Muscle of leg (tissue), 11 donors: ENCODE data around the gene TRIO. TPM values are rescaled to one million over a fixed set of nuclear protein-coding genes. Genes with fewer than 3 reads are reported as not detected.
"Not testable (repeated sequence)": the region's sequence is repeated elsewhere in the genome, so short reads cannot be mapped to it uniquely, and the experiment has no call there.

Source experiments
- DNase-seq: peaks from one replicate; pipeline ENCODE4 v3.0.0; 2013
- H3K27ac ChIP-seq: one replicate; pipeline ENCODE4 v1.5.1; 2013; ENCODE audit warnings: mild to moderate bottlenecking, low read length, control low read depth
- H3K27me3 ChIP-seq: one replicate; pipeline ENCODE4 v1.6.1; 2013; ENCODE audit warnings: low read length; ENCODE audit not compliant: control insufficient read depth, insufficient read depth
- H3K36me3 ChIP-seq: one replicate; pipeline ENCODE4 v1.6.1; 2013; ENCODE audit warnings: low read length; ENCODE audit not compliant: control insufficient read depth, insufficient read depth
- H3K4me1 ChIP-seq: one replicate; pipeline ENCODE4 v1.6.1; 2013; ENCODE audit warnings: low read length; ENCODE audit not compliant: control insufficient read depth, insufficient read depth
- H3K4me3 ChIP-seq: one replicate; pipeline ENCODE4 v1.5.1; 2013; ENCODE audit warnings: low read length, control low read depth
- H3K9me3 ChIP-seq: replicated peaks from 2 replicates; pipeline ENCODE4 v1.6.1; 2013; ENCODE audit warnings: low read depth, low read length; ENCODE audit not compliant: control insufficient read depth
- WGBS: methylation state at CpG from one replicate; pipeline ENCODE4 v1.1.5; 2013; ENCODE audit warnings: missing lambda C conversion rate; ENCODE audit not compliant: insufficient coverage; 5-methylcytosine and 5-hydroxymethylcytosine counted together
- polyA plus RNA-seq, 8 donors: library from polyadenylated mRNA; unstranded; fragments of 120-200 nt; gene quantifications; one replicate each; pipeline versions ENCODE4 v1.2.1 to v1.2.3, GENCODE V29; 2013; ENCODE audit warnings: inconsistent platforms in 1 of 8, low replicate concordance in 1 of 8; ENCODE audit not compliant: insufficient read length in 8 of 8, insufficient read depth in 1 of 8
- total RNA-seq: library from RNA; stranded (reverse); fragments of 120-200 nt; gene quantifications from one replicate; pipeline ENCODE4 v1.2.4, GENCODE V29; 2013

TRIO gene
- total and polyA plus RNA-seq, 9 donors = 124 to 219 (median 168) TPM

- Histone ChIP-seq H3K9me3 (no peaks in the 10 kb centered on the region), H3K27me3 (no peaks in the 10 kb centered on the region), H3K36me3 (peaks cover 13% of the 10 kb centered on the region), H3K27ac (no peak overlapping the region), H3K4me3 (no peak overlapping the region), H3K4me1 (peaks cover 26% of the 10 kb centered on the region)
- WGBS = 88% methylated on average over 1 of the region's 2 CpGs
- no peak for DNase-seq
These were observed 292.3 kb downstream of the TRIO start for GRCh38 chr5:14435481-14435880.

- H3K36me3 ChIP-seq = peaks cover 13% of the 10 kb centered on the region
- 69% methylated on average over 4 of the region's 5 CpGs for WGBS
- DNase-seq, H3K9me3 ChIP-seq, H3K27ac ChIP-seq, H3K27me3 ChIP-seq, H3K4me3 ChIP-seq: not testable (repeated sequence)
- H3K4me1 ChIP-seq = peaks cover 26% of the 10 kb centered on the region
These were observed 293.0 kb downstream of the TRIO start for GRCh38 chr5:14436122-14436521.

- Histone ChIP-seq H3K4me3 (no peak overlapping the region), H3K4me1 (peaks cover 21% of the 10 kb centered on the region), H3K9me3 (no peaks in the 10 kb centered on the region), H3K36me3 (peaks cover 13% of the 10 kb centered on the region), H3K27ac (no peak overlapping the region), H3K27me3 (no peaks in the 10 kb centered on the region)
- DNase-seq = no peak
- WGBS = no CpG with 5 or more reads among the region's 5 CpGs
These were observed 293.8 kb downstream of the TRIO start for GRCh38 chr5:14436801-14437542.

- 74% methylated on average over 6 of the region's 6 CpGs for WGBS
- no peaks in the 10 kb centered on the region for H3K9me3 ChIP-seq
- peaks cover 17% of the 10 kb centered on the region for H3K4me1 ChIP-seq
- H3K27me3 ChIP-seq = no peaks in the 10 kb centered on the region
- no peak overlapping the region for H3K4me3 ChIP-seq
- DNase-seq = no peak
- no peak overlapping the region for H3K27ac ChIP-seq
- peaks cover 13% of the 10 kb centered on the region for H3K36me3 ChIP-seq
These were observed 295.1 kb downstream of the TRIO start for GRCh38 chr5:14438195-14438606.

GRCh38 chr5:14439087-14439871 lies 296.1 kb downstream of the TRIO start:
- Histone ChIP-seq H3K4me1 (peaks cover 17% of the 10 kb centered on the region), H3K27ac (peak overlapping the region; percentile 96), H3K4me3 (no peak overlapping the region), H3K27me3 (no peaks in the 10 kb centered on the region), H3K36me3 (peaks cover 13% of the 10 kb centered on the region), H3K9me3 (no peaks in the 10 kb centered on the region)
- no peak for DNase-seq
- 27% methylated on average over 5 of the region's 14 CpGs for WGBS

GRCh38 chr5:14440223-14440581 lies 297.1 kb downstream of the TRIO start:
- Histone ChIP-seq H3K9me3 (no peaks in the 10 kb centered on the region), H3K27ac (peak overlapping the region; percentile 96), H3K36me3 (peaks cover 7% of the 10 kb centered on the region), H3K4me1 (peaks cover 22% of the 10 kb centered on the region), H3K27me3 (no peaks in the 10 kb centered on the region), H3K4me3 (peak overlapping the region; percentile 59)
- DNase-seq = no peak
- 24% methylated on average over 3 of the region's 10 CpGs for WGBS

GRCh38 chr5:14440582-14441431 lies 297.7 kb downstream of the TRIO start:
- H3K4me3 ChIP-seq = peak overlapping the region; percentile 59
- H3K9me3 ChIP-seq = no peaks in the 10 kb centered on the region
- peak overlapping the region; percentile 96 for H3K27ac ChIP-seq
- H3K4me1 ChIP-seq = peaks cover 26% of the 10 kb centered on the region
- 4% methylated on average over 37 of the region's 40 CpGs for WGBS
- H3K36me3 ChIP-seq = peaks cover 4% of the 10 kb centered on the region
- peak; percentile 98 for DNase-seq
- no peaks in the 10 kb centered on the region for H3K27me3 ChIP-seq

- DNase-seq = no peak
- peaks cover 33% of the 10 kb centered on the region for H3K4me1 ChIP-seq
- H3K27ac ChIP-seq = peak overlapping the region; percentile 96
These were observed 298.5 kb downstream of the TRIO start for GRCh38 chr5:14441641-14442040.

GRCh38 chr5:14442536-14442935 lies 299.4 kb downstream of the TRIO start:
- peak; percentile 65 for DNase-seq
- Histone ChIP-seq H3K27ac (peak overlapping the region; percentile 96), H3K4me3 (peak overlapping the region; percentile 59), H3K36me3 (peaks cover 4% of the 10 kb centered on the region), H3K27me3 (no peaks in the 10 kb centered on the region), H3K4me1 (peaks cover 37% of the 10 kb centered on the region), H3K9me3 (no peaks in the 10 kb centered on the region)
- WGBS = 17% methylated on average over 3 of the region's 5 CpGs

More at GRCh38 chr5:14441641-14442040, 298.5 kb downstream of the TRIO start:
- no peaks in the 10 kb centered on the region for H3K27me3 ChIP-seq
- 15% methylated on average over 4 of the region's 4 CpGs for WGBS
- peaks cover 4% of the 10 kb centered on the region for H3K36me3 ChIP-seq
- H3K4me3 ChIP-seq = peak overlapping the region; percentile 59
- no peaks in the 10 kb centered on the region for H3K9me3 ChIP-seq
